B cell (primary cell): Measurements from ENCODE around the gene FAM120A. TPM values are rescaled to one million over a fixed set of nuclear protein-coding genes. Genes with fewer than 3 reads are reported as not detected.

Experiments
- ATAC-seq: fragments of 200-7000 bp; cut with Tn5 transposase; one replicate; pipeline ENCODE4 v1.10.0; 2021; ENCODE audit warnings: low read depth, mild to moderate bottlenecking, moderate number of reproducible peaks, moderate library complexity
- CTCF ChIA-PET: fragments of 350-600 bp; sonication (Branson Sonifier 250); formaldehyde crosslinking; loops from one replicate; lab custom pipeline; 2021; ENCODE audit warnings: antibody characterized with exemption, inconsistent platforms; lab: Charles Lee
- POLR2A ChIA-PET: fragments of 350-600 bp; sonication (Branson Sonifier 250); formaldehyde crosslinking; loops from one replicate; lab custom pipeline; 2021; ENCODE audit warnings: antibody characterized with exemption; lab: Charles Lee
- DNase-seq: peaks from one replicate; pipeline ENCODE4 v3.0.0; 2013
- H2AFZ ChIP-seq: 2 replicates; pipeline ENCODE4 v1.6.1; 2012; ENCODE audit warnings: mild to moderate bottlenecking, low read depth, low read length; ENCODE audit not compliant: insufficient read depth, poor library complexity, severe bottlenecking
- H3K27ac ChIP-seq, 2 donors: 1 replicate in 1 of 2; 2 replicates in 1 of 2; pipeline ENCODE4 v1.5.1; 2012 to 2013; ENCODE audit warnings: low read length in 2 of 2, mild to moderate bottlenecking in 2 of 2, moderate library complexity in 1 of 2
- H3K27me3 ChIP-seq, 4 experiments: fragments of 200-600 bp in 1 of 4; sonication (generic) in 1 of 4; replicated peaks in 1 of 4; 1 replicate in 2 of 4; 2 replicates in 2 of 4; pipeline versions ENCODE4 v1.6.1 to v1.7.0; 2013 to 2016; ENCODE audit warnings: low read length in 3 of 4, mild to moderate bottlenecking in 2 of 4, mixed read lengths in 1 of 4, moderate library complexity in 1 of 4; ENCODE audit not compliant: insufficient read depth in 4 of 4, control insufficient read depth in 3 of 4; ENCODE audit errors: control extremely low read depth in 1 of 4
- H3K36me3 ChIP-seq, 2 experiments: replicated peaks in 1 of 2; 1 replicate in 1 of 2; 2 replicates in 1 of 2; pipeline versions ENCODE4 v1.6.1 to v1.7.1; 2013; ENCODE audit warnings: low read length in 1 of 2; ENCODE audit not compliant: insufficient read depth in 2 of 2, control insufficient read depth in 1 of 2; ENCODE audit errors: control extremely low read depth in 1 of 2, extremely low read depth in 1 of 2
- H3K4me1 ChIP-seq, 2 donors: fragments of 200-600 bp in 1 of 2; sonication (generic) in 1 of 2; 1 replicate in 1 of 2; 2 replicates in 1 of 2; pipeline versions ENCODE4 v1.5.1 to v1.6.1; 2013 to 2017; ENCODE audit warnings: low read length in 2 of 2; ENCODE audit not compliant: control insufficient read depth in 2 of 2, insufficient read depth in 2 of 2
- H3K4me2 ChIP-seq: replicated peaks from 2 replicates; pipeline ENCODE3; 2012; ENCODE audit warnings: mild to moderate bottlenecking, low read depth, low read length; ENCODE audit not compliant: poor library complexity, severe bottlenecking
- H3K4me3 ChIP-seq, 5 experiments: fragments of 200-600 bp in 1 of 5; sonication (generic) in 1 of 5; 1 replicate in 3 of 5; 2 replicates in 2 of 5; pipeline versions ENCODE4 v1.5.1 to v1.7.0; 2011 to 2016; ENCODE audit warnings: low read length in 4 of 5, mild to moderate bottlenecking in 4 of 5, low read depth in 2 of 5, control low read depth in 1 of 5, moderate library complexity in 1 of 5; ENCODE audit not compliant: insufficient read depth in 1 of 5; ENCODE audit errors: control extremely low read depth in 1 of 5, extremely low read depth in 1 of 5
- H3K79me2 ChIP-seq: fragments of 200-600 bp; sonication (generic); one replicate; pipeline ENCODE4 v1.6.0; 2016; ENCODE audit warnings: low read length; ENCODE audit not compliant: control insufficient read depth, insufficient read depth
- H3K9ac ChIP-seq: fragments of 200-600 bp; sonication (generic); 2 replicates; pipeline ENCODE4 v1.6.1; 2017; ENCODE audit warnings: mild to moderate bottlenecking, low read length, moderate library complexity
- H3K9me3 ChIP-seq, 3 donors: one replicate each; pipeline versions ENCODE4 v1.6.1 to v1.7.1; 2013; ENCODE audit warnings: low read length in 2 of 3; ENCODE audit not compliant: control insufficient read depth in 2 of 3, insufficient read depth in 1 of 3; ENCODE audit errors: control extremely low read depth in 1 of 3
- H4K20me1 ChIP-seq: 2 replicates; pipeline ENCODE4 v1.6.0; 2012; ENCODE audit warnings: mild to moderate bottlenecking, low read length; ENCODE audit not compliant: insufficient read depth, control insufficient read depth, poor library complexity, severe bottlenecking
- H3K27ac Mint-ChIP-seq: one replicate; pipeline ENCODE4 v1.8.0; 2021; ENCODE audit warnings: mixed read lengths
- H3K27me3 Mint-ChIP-seq: one replicate; pipeline ENCODE4 v1.8.0; 2021; ENCODE audit warnings: mixed read lengths
- H3K4me1 Mint-ChIP-seq: one replicate; pipeline ENCODE4 v1.8.0; 2021; ENCODE audit warnings: mixed read lengths
- H3K4me3 Mint-ChIP-seq: one replicate; pipeline ENCODE4 v1.8.0; 2021; ENCODE audit warnings: mixed read lengths
- H3K9me3 Mint-ChIP-seq: one replicate; pipeline ENCODE4 v1.8.0; 2022; ENCODE audit warnings: mixed read lengths; ENCODE audit not compliant: insufficient read depth
- CTCF ChIP-seq: fragments of 200-600 bp; IDR thresholded peaks from one replicate; pipeline ENCODE4 v1.8.0; 2022; ENCODE audit warnings: antibody characterized with exemption, mild to moderate bottlenecking
- EZH2 ChIP-seq: IDR thresholded peaks from 2 replicates; pipeline ENCODE4 v1.6.1; 2012; ENCODE audit warnings: borderline replicate concordance, low read depth, mild to moderate bottlenecking, moderate library complexity, low read length; ENCODE audit not compliant: insufficient read depth, poor library complexity, severe bottlenecking
- WGBS: methylation state at CpG from one replicate; pipeline ENCODE4 v1.1.5; 2013; ENCODE audit warnings: missing lambda C conversion rate; ENCODE audit not compliant: insufficient coverage; 5-methylcytosine and 5-hydroxymethylcytosine counted together
- intact Hi-C: fragments of 100-400 bp; cut with micrococcal nuclease; formaldehyde crosslinking; loops from one replicate; pipeline ENCODE4 v1.10.0; 2022
- polyA plus RNA-seq: library from polyadenylated mRNA; depleted of rRNA; stranded (reverse); fragments of >200 nt; gene quantifications from 2 replicates; pipeline ENCODE4 v1.2.3, GENCODE V29; 2012
- total RNA-seq, 2 donors: library from RNA; stranded (reverse); fragments of 120-200 nt in 1 of 2; gene quantifications; 1 replicate in 1 of 2; 2 replicates in 1 of 2; pipeline versions ENCODE4 v1.2.3 to v1.2.4, GENCODE V29; 2013 to 2022

The FAM120A gene
- total and polyA plus RNA-seq, 2 donors (not counting 1 experiment from before 2014, with no cell fraction given): 48.4 to 105 TPM

GRCh38 chr9:93597871-93598646, 146.6 kb downstream of the FAM120A start:
- intact Hi-C loops: no loop called here
- POLR2A ChIA-PET: no interaction called here
- H3K27me3 ChIP-seq: no peaks in the 10 kb centered on the region
- H3K4me2 ChIP-seq: peak overlapping the region; percentile 10
- CTCF ChIA-PET: no interaction called here
- no peak overlapping the region for H3K9ac ChIP-seq
- peaks cover 75% of the 10 kb centered on the region for H3K79me2 ChIP-seq
- Mint-ChIP-seq H3K27ac (no peak overlapping the region), H3K4me1 (peaks cover 66% of the 10 kb centered on the region), H3K9me3 (no peaks in the 10 kb centered on the region), H3K4me3 (peak overlapping the region; percentile 23), H3K27me3 (no peaks in the 10 kb centered on the region)
- WGBS: 79% methylated on average over 15 of the region's 15 CpGs
- no peak for TF ChIP-seq EZH2
- no peak for TF ChIP-seq CTCF
- H3K9me3 ChIP-seq: no peaks in the 10 kb centered on the region
- H3K4me1 ChIP-seq: peaks cover 36 to 62% of the 10 kb centered on the region in 2 donors
- peaks cover 37% of the 10 kb centered on the region for H4K20me1 ChIP-seq
- H3K4me3 ChIP-seq: no peak overlapping the region
- H3K27ac ChIP-seq: peak overlapping the region; percentile 2 to 28
- no peak for ATAC-seq
- H2AFZ ChIP-seq: no peak overlapping the region
- DNase-seq: no peak
- no peaks in the 10 kb centered on the region for H3K36me3 ChIP-seq

- ATAC-seq (no peak), DNase-seq (no peak)
- CTCF ChIA-PET: no interaction called here
- POLR2A ChIA-PET: no interaction called here
- Mint-ChIP-seq H3K4me3 (peak overlapping the region; percentile 3), H3K27ac (peak overlapping the region; percentile 37), H3K27me3 (no peaks in the 10 kb centered on the region), H3K4me1 (peaks cover 69% of the 10 kb centered on the region), H3K9me3 (no peaks in the 10 kb centered on the region)
- no peak overlapping the region for H3K27ac ChIP-seq
- peaks cover 42% of the 10 kb centered on the region for H4K20me1 ChIP-seq
- H3K27me3 ChIP-seq: no peaks in the 10 kb centered on the region
- no peaks in the 10 kb centered on the region for H3K36me3 ChIP-seq
- WGBS: 71% methylated on average over 10 of the region's 11 CpGs
- peaks cover 36 to 62% of the 10 kb centered on the region in 2 donors for H3K4me1 ChIP-seq
- peak overlapping the region; percentile 10 for H3K4me2 ChIP-seq
- H3K4me3 ChIP-seq: no peak overlapping the region
- intact Hi-C loops: no loop called here
- peaks cover 0 to 2% (median 0%) of the 10 kb centered on the region in 3 donors for H3K9me3 ChIP-seq
- H2AFZ ChIP-seq: no peak overlapping the region
- no peak overlapping the region for H3K9ac ChIP-seq
- TF ChIP-seq CTCF (no peak), EZH2 (no peak)
- H3K79me2 ChIP-seq: peaks cover 79% of the 10 kb centered on the region
Observed at GRCh38 chr9:93598647-93599241, 147.3 kb downstream of the FAM120A start.
